OCI-LY7 (cell line): ENCODE results near the gene WNT6. TPM values are rescaled to one million over a fixed set of nuclear protein-coding genes. Genes with fewer than 3 reads are reported as not detected.

Source experiments
- BruUV-seq: library from RNA; stranded (reverse); fragments of 400-500 nt; replicated peaks from 2 replicates; lab custom pipeline; 2021; lab: Mats Ljungman, UMichigan
- CTCF ChIA-PET: fragments of 300-600 bp; sonication (Branson Sonifier 250); formaldehyde crosslinking; loops from one replicate; lab custom pipeline; 2022; ENCODE audit warnings: antibody characterized with exemption; ENCODE audit not compliant: unreplicated experiment; lab: Charles Lee
- POLR2A ChIA-PET: fragments of 300-600 bp; sonication (Branson Sonifier 250); formaldehyde crosslinking; loops from one replicate; lab custom pipeline; 2022; ENCODE audit warnings: antibody characterized with exemption; lab: Charles Lee
- DNase-seq: peaks from one replicate; pipeline ENCODE4 v3.0.0-alpha.2; 2015; ENCODE audit warnings: low spot score
- H2AFZ ChIP-seq: fragments of 200-600 bp; sonication (generic), shearing (Covaris generic); 2 replicates; pipeline ENCODE4 v1.6.1; 2014; ENCODE audit warnings: mild to moderate bottlenecking, antibody characterized with exemption, low read length, moderate library complexity
- H3K27ac ChIP-seq: fragments of 200-600 bp; sonication (generic); 2 replicates; pipeline ENCODE4 v1.5.1; 2014; ENCODE audit warnings: mixed run types, low read depth, mild to moderate bottlenecking, moderate library complexity, low read length, inconsistent platforms; ENCODE audit not compliant: poor library complexity, severe bottlenecking
- H3K36me3 ChIP-seq: fragments of 200-600 bp; sonication (generic); 2 replicates; pipeline ENCODE4 v1.6.1; 2014; ENCODE audit warnings: mild to moderate bottlenecking, antibody characterized with exemption, low read length, moderate library complexity, mixed read lengths; ENCODE audit not compliant: insufficient read depth
- H3K4me1 ChIP-seq: fragments of 200-600 bp; sonication (generic); 2 replicates; pipeline ENCODE4 v1.5.1; 2014; ENCODE audit warnings: mild to moderate bottlenecking, low read length; ENCODE audit not compliant: insufficient read depth, poor library complexity, severe bottlenecking
- H3K4me2 ChIP-seq: fragments of 200-600 bp; sonication (generic); 2 replicates; pipeline ENCODE4 v1.6.1; 2014; ENCODE audit warnings: mild to moderate bottlenecking, low read length
- H3K4me3 ChIP-seq: fragments of 200-600 bp; sonication (generic); 2 replicates; pipeline ENCODE4 v1.5.1; 2014; ENCODE audit warnings: mild to moderate bottlenecking, low read depth, low read length; ENCODE audit not compliant: poor library complexity, severe bottlenecking
- H3K79me2 ChIP-seq: fragments of 200-600 bp; sonication (generic); 2 replicates; pipeline ENCODE4 v1.6.1; 2016; ENCODE audit warnings: low read depth, mild to moderate bottlenecking, low read length, moderate library complexity, mixed read lengths; ENCODE audit not compliant: insufficient read depth
- H3K9me2 ChIP-seq: fragments of 200-600 bp; sonication (generic); 2 replicates; pipeline ENCODE4 v1.6.1; 2016; ENCODE audit warnings: mild to moderate bottlenecking, low read length, mixed read lengths; ENCODE audit not compliant: insufficient read depth
- H3K9me3 ChIP-seq: fragments of 200-600 bp; sonication (generic); 2 replicates; pipeline ENCODE4 v1.6.1; 2014; ENCODE audit warnings: mild to moderate bottlenecking, mixed run types, low read length, mixed read lengths
- H4K20me1 ChIP-seq: fragments of 200-600 bp; sonication (generic); 2 replicates; pipeline ENCODE4 v1.6.1; 2014; ENCODE audit warnings: mild to moderate bottlenecking, antibody characterized with exemption, low read length, moderate library complexity, mixed read lengths; ENCODE audit not compliant: insufficient read depth
- EZH2phosphoT487 ChIP-seq: fragments of 200-600 bp; sonication (generic); IDR thresholded peaks from 2 replicates; pipeline ENCODE4 v1.6.1; 2018; ENCODE audit warnings: low read depth, borderline replicate concordance, mild to moderate bottlenecking, mixed run types, antibody characterized with exemption, low read length, moderate library complexity, mixed read lengths
- intact Hi-C: fragments of 100-400 bp; cut with micrococcal nuclease; formaldehyde crosslinking; loops from one replicate; pipeline ENCODE4 v1.10.0; 2022; ENCODE audit not compliant: unreplicated experiment
- total RNA-seq, 2 experiments: library from RNA; depleted of rRNA in 1 of 2; stranded (reverse); fragments of >200 nt in 1 of 2; shearing (Covaris generic) in 1 of 2; gene quantifications; 2 replicates each; pipeline ENCODE4 v1.2.3, GENCODE V29; 2014 to 2022
- TF ChIP-seq, protein P1 (sequence below): fragments of 200-600 bp; sonication (generic); conservative IDR thresholded peaks from 2 replicates; pipeline ENCODE4 v1.5.1; 2014; ENCODE audit warnings: mild to moderate bottlenecking, antibody characterized with exemption, low read length, moderate library complexity, mixed read lengths

Gene WNT6
- total RNA-seq, 2 experiments from 2014 or later, result 0.74 TPM; not detected in 1

DNA sequence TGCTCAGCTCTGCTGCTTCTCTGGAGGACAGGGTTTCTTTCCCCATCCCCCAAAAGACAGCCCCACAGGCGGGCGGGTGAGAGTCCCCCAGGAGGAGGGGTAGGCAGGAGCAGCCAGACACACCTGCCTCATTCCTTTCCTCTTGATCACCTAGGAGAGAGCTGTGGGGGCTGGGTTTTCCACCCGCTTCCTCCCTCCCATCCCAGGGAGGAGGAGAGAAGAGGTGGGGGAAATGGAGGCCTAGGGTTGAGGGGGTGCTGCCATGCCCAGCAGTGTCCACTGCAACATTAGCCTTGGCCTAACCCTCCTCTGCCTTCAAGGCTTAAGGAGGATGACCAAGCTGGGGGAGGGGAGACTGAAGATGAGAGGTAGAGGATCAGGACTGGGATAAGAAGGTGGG lies 35.7 kb downstream of the WNT6 start:
- intact Hi-C loops, result loop anchor here (10.0 kb wide), 1 partner anchor 359 kb away; the partner anchor contains the start of genes TUBA4A and TUBA4B
- Histone ChIP-seq H3K36me3 (no peaks in the 10 kb centered on the region), H3K9me3 (no peaks in the 10 kb centered on the region), H3K79me2 (no peaks in the 10 kb centered on the region), H3K4me2 (peak overlapping the region; percentile 95), H2AFZ (no peak overlapping the region), H4K20me1 (no peaks in the 10 kb centered on the region), H3K4me1 (peaks cover 72% of the 10 kb centered on the region), H3K4me3 (no peak overlapping the region), H3K27ac (peak overlapping the region; percentile 34), H3K9me2 (no peaks in the 10 kb centered on the region)
- ChIA-PET CTCF (interaction anchor here (1.8 to 4.1 kb wide), 3 partner anchors 8 to 19 kb away, joined by 4 to 107 read pairs (median 25); no protein-coding TSS in a partner anchor), POLR2A (interaction anchor here (0.5 to 5.1 kb wide), 4 partner anchors 8 to 52 kb away, joined by 3 to 86 read pairs (median 19); partner anchors contain the start of gene WNT10A)
- TF ChIP-seq, protein P1, sequence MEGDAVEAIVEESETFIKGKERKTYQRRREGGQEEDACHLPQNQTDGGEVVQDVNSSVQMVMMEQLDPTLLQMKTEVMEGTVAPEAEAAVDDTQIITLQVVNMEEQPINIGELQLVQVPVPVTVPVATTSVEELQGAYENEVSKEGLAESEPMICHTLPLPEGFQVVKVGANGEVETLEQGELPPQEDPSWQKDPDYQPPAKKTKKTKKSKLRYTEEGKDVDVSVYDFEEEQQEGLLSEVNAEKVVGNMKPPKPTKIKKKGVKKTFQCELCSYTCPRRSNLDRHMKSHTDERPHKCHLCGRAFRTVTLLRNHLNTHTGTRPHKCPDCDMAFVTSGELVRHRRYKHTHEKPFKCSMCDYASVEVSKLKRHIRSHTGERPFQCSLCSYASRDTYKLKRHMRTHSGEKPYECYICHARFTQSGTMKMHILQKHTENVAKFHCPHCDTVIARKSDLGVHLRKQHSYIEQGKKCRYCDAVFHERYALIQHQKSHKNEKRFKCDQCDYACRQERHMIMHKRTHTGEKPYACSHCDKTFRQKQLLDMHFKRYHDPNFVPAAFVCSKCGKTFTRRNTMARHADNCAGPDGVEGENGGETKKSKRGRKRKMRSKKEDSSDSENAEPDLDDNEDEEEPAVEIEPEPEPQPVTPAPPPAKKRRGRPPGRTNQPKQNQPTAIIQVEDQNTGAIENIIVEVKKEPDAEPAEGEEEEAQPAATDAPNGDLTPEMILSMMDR, result no peak
- TF ChIP-seq EZH2phosphoT487, result no peak
- DNase-seq, result no peak
- BruUV-seq, result no TSS peak

DNA sequence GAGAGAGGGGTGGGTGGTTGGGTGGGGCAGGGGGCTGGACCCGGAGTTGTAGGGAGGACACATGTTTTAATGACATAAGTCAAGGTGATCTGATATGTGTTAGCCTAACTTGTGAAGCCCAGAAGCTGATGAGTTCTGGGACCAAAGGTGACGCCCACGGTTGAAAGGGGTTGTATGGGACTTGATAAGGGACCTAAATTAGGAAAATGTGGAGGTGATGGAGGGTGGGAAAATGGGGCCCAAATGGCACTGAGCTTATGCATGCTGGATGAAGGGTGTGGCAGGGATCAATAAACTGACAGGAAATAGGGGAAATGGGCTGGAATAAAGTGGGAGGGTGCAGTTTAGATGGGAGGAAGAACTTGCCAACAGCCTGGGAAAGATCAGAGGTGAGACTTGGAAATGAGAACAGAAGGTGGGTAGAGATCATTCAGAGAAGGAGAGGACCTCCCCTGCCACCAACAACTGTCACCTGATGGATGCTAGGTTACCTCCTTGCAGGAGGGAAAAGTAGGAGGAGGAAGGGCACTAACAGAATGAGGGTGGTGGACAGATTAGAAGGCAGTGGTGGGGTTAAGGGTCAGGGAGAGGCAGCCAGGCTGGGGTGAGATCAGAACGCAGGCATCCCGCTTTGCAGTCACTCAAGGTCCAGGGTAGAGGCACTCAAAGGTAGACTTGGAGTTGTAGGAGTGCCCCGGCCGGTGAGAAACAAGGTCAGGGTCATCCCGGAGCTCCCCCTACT lies 36.3 kb downstream of the WNT6 start:
- no peaks in the 10 kb centered on the region for H3K79me2 ChIP-seq
- H3K9me3 ChIP-seq, result no peaks in the 10 kb centered on the region
- peak overlapping the region; percentile 52 for H3K4me3 ChIP-seq
- no peak for DNase-seq
- CTCF ChIA-PET, result interaction anchor here (0.8 to 4.1 kb wide), 4 partner anchors 9 to 19 kb away, joined by 3 to 107 read pairs (median 14); partner anchors contain the start of gene WNT10A
- peak overlapping the region; percentile 34 for H3K27ac ChIP-seq
- H3K4me2 ChIP-seq, result peak overlapping the region; percentile 95
- H2AFZ ChIP-seq, result peak overlapping the region; percentile 51; the same call in 1 of the 2 replicates
- POLR2A ChIA-PET, result interaction anchor here (1.4 to 5.1 kb wide), 4 partner anchors 9 to 17 kb away, joined by 4 to 86 read pairs (median 19); partner anchors contain the start of gene WNT10A
- H3K4me1 ChIP-seq, result peaks cover 72% of the 10 kb centered on the region
- no peaks in the 10 kb centered on the region for H3K9me2 ChIP-seq
- H4K20me1 ChIP-seq, result no peaks in the 10 kb centered on the region
- intact Hi-C loops, result loop anchor here (10.0 kb wide), 1 partner anchor 359 kb away; the partner anchor contains the start of genes TUBA4A and TUBA4B
- no peaks in the 10 kb centered on the region for H3K36me3 ChIP-seq
- no peak for TF ChIP-seq EZH2phosphoT487
- TF ChIP-seq, protein P1, result no peak
- no TSS peak for BruUV-seq
